Loucy (cell line): ENCODE data around the gene AGT.

Source experiments
- H2AFZ ChIP-seq: fragments of 200-600 bp; sonication (generic); 2 replicates; pipeline ENCODE4 v1.6.0; 2016; ENCODE audit warnings: antibody characterized with exemption, mild to moderate bottlenecking, low read length, moderate library complexity
- H3F3A ChIP-seq: fragments of 200-600 bp; 2 replicates; pipeline ENCODE4 v1.6.0; 2016; ENCODE audit warnings: antibody characterized with exemption, low read depth, mild to moderate bottlenecking
- H3K27me3 ChIP-seq: fragments of 200-600 bp; sonication (generic); 2 replicates; pipeline ENCODE4 v1.6.1; 2014; ENCODE audit warnings: low read length, mild to moderate bottlenecking; ENCODE audit not compliant: insufficient read depth, poor library complexity, severe bottlenecking
- H3K36me3 ChIP-seq: fragments of 200-600 bp; sonication (generic); 2 replicates; pipeline ENCODE4 v1.6.1; 2016; ENCODE audit warnings: low read length; ENCODE audit not compliant: insufficient read depth
- H3K4me1 ChIP-seq: fragments of 200-600 bp; sonication (generic); 2 replicates; pipeline ENCODE4 v1.5.1; 2014; ENCODE audit warnings: low read length, mild to moderate bottlenecking; ENCODE audit not compliant: insufficient read depth, poor library complexity, severe bottlenecking
- H3K4me2 ChIP-seq: fragments of 200-600 bp; sonication (generic); 2 replicates; pipeline ENCODE4 v1.6.0; 2014; ENCODE audit warnings: antibody characterized with exemption, low read length, low read depth, mild to moderate bottlenecking; ENCODE audit not compliant: poor library complexity, severe bottlenecking
- H3K4me3 ChIP-seq: fragments of 200-600 bp; sonication (generic); 2 replicates; pipeline ENCODE4 v1.5.1; 2014; ENCODE audit warnings: low read length, mild to moderate bottlenecking, mixed read lengths; ENCODE audit not compliant: poor library complexity, severe bottlenecking
- H3K79me2 ChIP-seq: fragments of 200-600 bp; sonication (generic); 2 replicates; pipeline ENCODE4 v1.6.1; 2014; ENCODE audit warnings: low read length; ENCODE audit not compliant: insufficient read depth
- H3K9ac ChIP-seq: fragments of 200-600 bp; sonication (generic); 2 replicates; pipeline ENCODE4 v1.6.0; 2014; ENCODE audit warnings: mild to moderate bottlenecking, low read depth, low read length, moderate library complexity; ENCODE audit not compliant: poor library complexity, severe bottlenecking
- H3K9me2 ChIP-seq: fragments of 200-600 bp; sonication (generic); replicated peaks from 2 replicates; pipeline ENCODE4 v1.6.1; 2016; ENCODE audit warnings: low read depth, low read length, mixed read lengths
- H3K9me3 ChIP-seq: fragments of 200-600 bp; sonication (generic); 2 replicates; pipeline ENCODE4 v1.6.1; 2014; ENCODE audit warnings: mild to moderate bottlenecking, antibody characterized with exemption, low read length, low read depth; ENCODE audit not compliant: insufficient read depth
- H4K20me1 ChIP-seq: fragments of 200-600 bp; sonication (generic); 2 replicates; pipeline ENCODE4 v1.6.0; 2014; ENCODE audit warnings: antibody characterized with exemption, low read length, mild to moderate bottlenecking; ENCODE audit not compliant: insufficient read depth, poor library complexity, severe bottlenecking
- EZH2phosphoT487 ChIP-seq: fragments of 200-600 bp; IDR thresholded peaks from 2 replicates; pipeline ENCODE4 v1.6.1; 2018; ENCODE audit warnings: antibody characterized with exemption, mild to moderate bottlenecking, moderate library complexity, borderline replicate concordance
- TF ChIP-seq, protein P1 (sequence below): fragments of 200-600 bp; sonication (generic); conservative IDR thresholded peaks from 2 replicates; pipeline ENCODE4 v1.5.1; 2014; ENCODE audit warnings: mild to moderate bottlenecking, antibody characterized with exemption, low read length

The AGT gene

GRCh38 chr1:230702934-230703678, 10.8 kb downstream of the AGT start:
- Histone ChIP-seq H3K27me3 (no peaks in the 10 kb centered on the region), H3K9ac (no peak overlapping the region), H3K4me3 (no peak overlapping the region), H3K9me3 (no peaks in the 10 kb centered on the region), H2AFZ (no peak overlapping the region), H3K4me1 (no peaks in the 10 kb centered on the region), H3K79me2 (no peaks in the 10 kb centered on the region), H3F3A (no peaks in the 10 kb centered on the region), H3K4me2 (no peak overlapping the region), H3K9me2 (no peaks in the 10 kb centered on the region), H3K36me3 (no peaks in the 10 kb centered on the region), H4K20me1 (no peaks in the 10 kb centered on the region)
- TF ChIP-seq, protein P1, sequence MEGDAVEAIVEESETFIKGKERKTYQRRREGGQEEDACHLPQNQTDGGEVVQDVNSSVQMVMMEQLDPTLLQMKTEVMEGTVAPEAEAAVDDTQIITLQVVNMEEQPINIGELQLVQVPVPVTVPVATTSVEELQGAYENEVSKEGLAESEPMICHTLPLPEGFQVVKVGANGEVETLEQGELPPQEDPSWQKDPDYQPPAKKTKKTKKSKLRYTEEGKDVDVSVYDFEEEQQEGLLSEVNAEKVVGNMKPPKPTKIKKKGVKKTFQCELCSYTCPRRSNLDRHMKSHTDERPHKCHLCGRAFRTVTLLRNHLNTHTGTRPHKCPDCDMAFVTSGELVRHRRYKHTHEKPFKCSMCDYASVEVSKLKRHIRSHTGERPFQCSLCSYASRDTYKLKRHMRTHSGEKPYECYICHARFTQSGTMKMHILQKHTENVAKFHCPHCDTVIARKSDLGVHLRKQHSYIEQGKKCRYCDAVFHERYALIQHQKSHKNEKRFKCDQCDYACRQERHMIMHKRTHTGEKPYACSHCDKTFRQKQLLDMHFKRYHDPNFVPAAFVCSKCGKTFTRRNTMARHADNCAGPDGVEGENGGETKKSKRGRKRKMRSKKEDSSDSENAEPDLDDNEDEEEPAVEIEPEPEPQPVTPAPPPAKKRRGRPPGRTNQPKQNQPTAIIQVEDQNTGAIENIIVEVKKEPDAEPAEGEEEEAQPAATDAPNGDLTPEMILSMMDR = no peak
- no peak for TF ChIP-seq EZH2phosphoT487

GRCh38 chr1:230701895-230702768, 11.8 kb downstream of the AGT start:
- no peaks in the 10 kb centered on the region for H3K9me3 ChIP-seq
- H3K9me2 ChIP-seq = no peaks in the 10 kb centered on the region
- H3K27me3 ChIP-seq = no peaks in the 10 kb centered on the region
- H4K20me1 ChIP-seq = no peaks in the 10 kb centered on the region
- H3K79me2 ChIP-seq = no peaks in the 10 kb centered on the region
- H3K4me3 ChIP-seq = no peak overlapping the region
- no peak overlapping the region for H3K4me2 ChIP-seq
- TF ChIP-seq, protein P1 = no peak
- no peak for TF ChIP-seq EZH2phosphoT487
- no peak overlapping the region for H2AFZ ChIP-seq
- no peaks in the 10 kb centered on the region for H3K36me3 ChIP-seq
- no peak overlapping the region for H3K9ac ChIP-seq
- H3F3A ChIP-seq = no peaks in the 10 kb centered on the region
- H3K4me1 ChIP-seq = no peaks in the 10 kb centered on the region

DNA sequence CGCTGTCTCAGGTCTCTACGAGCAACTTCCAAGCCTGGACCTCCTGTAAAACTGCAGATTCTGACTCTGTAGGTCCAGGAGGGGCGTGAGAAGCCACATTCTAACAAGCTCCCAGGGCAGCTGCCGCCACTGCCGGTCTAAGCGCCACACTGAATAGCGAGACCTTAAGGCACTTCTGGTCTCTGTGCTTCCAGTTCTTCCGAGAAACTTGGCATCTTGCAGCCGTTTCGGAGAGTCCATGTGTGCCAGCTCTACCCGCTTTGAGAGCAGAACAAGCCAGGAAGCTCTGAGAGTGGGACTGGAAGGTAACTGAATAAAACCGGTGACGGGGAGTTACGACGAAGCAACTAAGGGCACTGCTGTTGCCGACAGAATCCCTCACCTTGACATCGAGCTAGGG, 12.5 kb downstream of the AGT start:
- Histone ChIP-seq H3K4me1 (no peaks in the 10 kb centered on the region), H3K36me3 (no peaks in the 10 kb centered on the region), H3F3A (no peaks in the 10 kb centered on the region), H3K79me2 (no peaks in the 10 kb centered on the region), H3K9me3 (no peaks in the 10 kb centered on the region), H3K9me2 (no peaks in the 10 kb centered on the region), H2AFZ (no peak overlapping the region), H3K27me3 (no peaks in the 10 kb centered on the region), H3K4me2 (no peak overlapping the region), H3K9ac (no peak overlapping the region), H4K20me1 (no peaks in the 10 kb centered on the region), H3K4me3 (no peak overlapping the region)
- no peak for TF ChIP-seq EZH2phosphoT487
- TF ChIP-seq, protein P1 = no peak
